GM18498 (cell line): Measurements from ENCODE around the gene CCDC3.

Experiments used
- ATAC-seq: cut with Tn5 transposase; IDR thresholded peaks from one replicate; pipeline ENCODE4 v1.9.1; 2021; ENCODE audit warnings: mild to moderate bottlenecking, moderate library complexity; ENCODE audit not compliant: unreplicated experiment

CCDC3 gene

GRCh38 chr10:12927896-12928295, 73.6 kb downstream of the CCDC3 start:
- ATAC-seq = no peak

GRCh38 chr10:12925845-12926244, 75.7 kb downstream of the CCDC3 start:
- no peak for ATAC-seq

- ATAC-seq = no peak
Measured at GRCh38 chr10:12924911-12925310, 76.6 kb downstream of the CCDC3 start.

GRCh38 chr10:12922117-12922900, 79.2 kb downstream of the CCDC3 start:
- no peak for ATAC-seq

- ATAC-seq = no peak
Measured at GRCh38 chr10:12921163-12921562, 80.3 kb downstream of the CCDC3 start.

- no peak for ATAC-seq
Measured at GRCh38 chr10:12919574-12919973, 81.9 kb downstream of the CCDC3 start.

- ATAC-seq = no peak
Measured at GRCh38 chr10:12916587-12916986, 84.9 kb downstream of the CCDC3 start.

- ATAC-seq = no peak
Measured at GRCh38 chr10:12915637-12916168, 85.8 kb downstream of the CCDC3 start.

- ATAC-seq = no peak
Measured at GRCh38 chr10:12914111-12914510, 87.4 kb downstream of the CCDC3 start.

- ATAC-seq = no peak
Measured at GRCh38 chr10:12911795-12912194, 89.7 kb downstream of the CCDC3 start.

GRCh38 chr10:12910835-12911234, 90.7 kb downstream of the CCDC3 start:
- ATAC-seq = no peak

- ATAC-seq = no peak
Measured at GRCh38 chr10:12909836-12910185, 91.7 kb downstream of the CCDC3 start.

GRCh38 chr10:12909182-12909835, 92.2 kb downstream of the CCDC3 start:
- no peak for ATAC-seq

- ATAC-seq = no peak
Measured at GRCh38 chr10:12908773-12909172, 92.7 kb downstream of the CCDC3 start.

- ATAC-seq = no peak
Measured at GRCh38 chr10:12907656-12908055, 93.9 kb downstream of the CCDC3 start.

- ATAC-seq = no peak
Measured at GRCh38 chr10:12906051-12906541, 95.4 kb downstream of the CCDC3 start.

GRCh38 chr10:12905067-12905466, 96.4 kb downstream of the CCDC3 start:
- ATAC-seq = no peak

- no peak for ATAC-seq
Measured at GRCh38 chr10:12902851-12903358, 98.6 kb downstream of the CCDC3 start.

GRCh38 chr10:12902135-12902572, 99.4 kb downstream of the CCDC3 start:
- ATAC-seq = no peak

GRCh38 chr10:12899546-12899945, 102.0 kb downstream of the CCDC3 start:
- ATAC-seq = no peak

GRCh38 chr10:12898271-12898670, 103.2 kb downstream of the CCDC3 start:
- no peak for ATAC-seq

GRCh38 chr10:12897278-12897677, 104.2 kb downstream of the CCDC3 start:
- no peak for ATAC-seq
